Ectodermal cell (in vitro differentiated cells): ENCODE data around the gene CRX.
"Not testable (repeated sequence)": the region's sequence is repeated elsewhere in the genome, so short reads cannot be mapped to it uniquely, and the experiment has no call there.

Experiments used
- H3K27ac ChIP-seq: 2 replicates; pipeline ENCODE4 v1.7.0; 2013; ENCODE audit warnings: mild to moderate bottlenecking, low read depth, low read length; ENCODE audit not compliant: insufficient read depth, poor library complexity, severe bottlenecking
- H3K27me3 ChIP-seq: 2 replicates; pipeline ENCODE4 v1.7.0; 2013; ENCODE audit warnings: mild to moderate bottlenecking, low read length; ENCODE audit not compliant: insufficient read depth, control insufficient read depth, poor library complexity, severe bottlenecking
- H3K36me3 ChIP-seq: one replicate; pipeline ENCODE4 v1.7.0; 2013; ENCODE audit warnings: low read length; ENCODE audit not compliant: control insufficient read depth, insufficient read depth
- H3K4me1 ChIP-seq: one replicate; pipeline ENCODE4 v1.7.0; 2013; ENCODE audit warnings: low read length; ENCODE audit not compliant: control insufficient read depth, insufficient read depth
- H3K4me3 ChIP-seq: 2 replicates; pipeline ENCODE4 v1.7.0; 2013; ENCODE audit warnings: low read depth, low read length, control low read depth; ENCODE audit not compliant: insufficient read depth
- H3K9me3 ChIP-seq: 2 replicates; pipeline ENCODE4 v1.7.0; 2013; ENCODE audit warnings: mild to moderate bottlenecking, low read length, moderate library complexity; ENCODE audit not compliant: control insufficient read depth
- WGBS, 2 experiments: methylation state at CpG; one replicate each; pipeline ENCODE4 v1.1.7; 2013; ENCODE audit warnings: missing lambda C conversion rate in 2 of 2; 5-methylcytosine and 5-hydroxymethylcytosine counted together

CRX gene

DNA sequence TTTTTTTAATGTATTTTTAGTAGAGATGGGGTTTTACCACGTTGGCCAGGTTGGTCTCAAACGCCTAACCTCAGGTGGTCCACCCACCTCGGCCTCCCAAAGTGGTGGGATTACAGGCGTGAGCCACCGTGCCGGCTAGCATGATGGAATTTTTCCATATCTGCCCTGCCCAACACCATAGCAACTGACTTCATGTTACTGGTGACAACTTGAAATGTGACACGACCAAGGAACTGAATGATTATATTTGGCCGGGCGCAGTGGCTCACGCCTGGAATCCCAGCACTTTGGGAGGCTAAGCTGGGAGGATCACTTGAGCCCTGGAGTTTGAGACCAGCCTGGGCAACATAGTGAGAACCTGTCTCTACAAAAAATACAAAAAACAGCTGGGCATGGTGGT lies 34.4 kb upstream of the CRX start:
- 93 to 95% methylated on average over 10 of the region's 10 CpGs for WGBS, 2 experiments
- peaks cover 21% of the 10 kb centered on the region for H3K36me3 ChIP-seq
- not testable (repeated sequence) for H3K9me3 ChIP-seq, H3K27ac ChIP-seq, H3K27me3 ChIP-seq, H3K4me3 ChIP-seq, H3K4me1 ChIP-seq

DNA sequence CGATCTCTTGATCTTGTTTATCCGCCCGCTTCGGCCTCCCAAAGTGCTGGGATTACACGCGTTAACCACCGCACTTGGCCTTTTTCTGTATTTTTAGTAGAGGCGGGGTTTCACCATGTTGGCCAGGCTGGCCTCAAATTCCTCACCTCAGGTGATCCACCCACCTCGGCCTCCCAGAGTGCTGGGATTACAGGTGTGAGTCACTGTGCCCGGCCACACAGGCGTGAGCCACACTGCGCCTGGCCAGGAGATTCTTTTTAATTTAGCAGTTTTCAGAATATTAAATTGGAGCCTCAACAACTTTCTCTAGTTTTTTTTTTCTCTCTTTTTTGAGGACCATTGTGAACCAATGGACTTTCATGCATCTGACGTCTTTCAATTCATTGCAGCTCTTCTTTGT lies 31.9 kb upstream of the CRX start:
- not testable (repeated sequence) for H3K9me3 ChIP-seq, H3K4me3 ChIP-seq, H3K4me1 ChIP-seq, H3K36me3 ChIP-seq, H3K27me3 ChIP-seq
- H3K27ac ChIP-seq, result peak overlapping the region; percentile 23
- WGBS, 2 experiments, result 81% methylated on average over 13 of the region's 13 CpGs

- no peaks in the 10 kb centered on the region for H3K4me1 ChIP-seq
- no peak overlapping the region for H3K4me3 ChIP-seq
- no peaks in the 10 kb centered on the region for H3K27me3 ChIP-seq
- H3K36me3 ChIP-seq, result peaks cover 7% of the 10 kb centered on the region
- WGBS, 2 experiments, result 20 to 21% methylated on average over 10 of the region's 10 CpGs
- no peaks in the 10 kb centered on the region for H3K9me3 ChIP-seq
- peak overlapping the region; percentile 23 for H3K27ac ChIP-seq
These were observed 31.3 kb upstream of the CRX start for GRCh38 chr19:47790398-47790814.

GRCh38 chr19:47792616-47793015 lies 29.1 kb upstream of the CRX start:
- Histone ChIP-seq H3K27me3 (no peaks in the 10 kb centered on the region), H3K4me1 (no peaks in the 10 kb centered on the region), H3K9me3 (no peaks in the 10 kb centered on the region), H3K36me3 (no peaks in the 10 kb centered on the region), H3K27ac (no peak overlapping the region), H3K4me3 (no peak overlapping the region)
- WGBS, 2 experiments, result 90 to 100% methylated on average over 1 of the region's 1 CpG

GRCh38 chr19:47794526-47794925 lies 27.2 kb upstream of the CRX start:
- Histone ChIP-seq H3K36me3 (no peaks in the 10 kb centered on the region), H3K9me3 (no peaks in the 10 kb centered on the region), H3K27ac (no peak overlapping the region), H3K4me3 (no peak overlapping the region), H3K27me3 (no peaks in the 10 kb centered on the region), H3K4me1 (no peaks in the 10 kb centered on the region)
- 84 to 86% methylated on average over 18 of the region's 18 CpGs for WGBS, 2 experiments

GRCh38 chr19:47796785-47797184 lies 25.0 kb upstream of the CRX start:
- no peak overlapping the region for H3K27ac ChIP-seq
- no peak overlapping the region for H3K4me3 ChIP-seq
- no peaks in the 10 kb centered on the region for H3K9me3 ChIP-seq
- WGBS, 2 experiments, result 88 to 94% methylated on average over 2 of the region's 2 CpGs
- no peaks in the 10 kb centered on the region for H3K27me3 ChIP-seq
- H3K4me1 ChIP-seq, result no peaks in the 10 kb centered on the region
- H3K36me3 ChIP-seq, result no peaks in the 10 kb centered on the region

GRCh38 chr19:47797996-47798903 lies 23.5 kb upstream of the CRX start:
- H3K9me3 ChIP-seq, result no peaks in the 10 kb centered on the region

GRCh38 chr19:47798904-47799266 lies 22.9 kb upstream of the CRX start:
- no peaks in the 10 kb centered on the region for H3K4me1 ChIP-seq
- no peaks in the 10 kb centered on the region for H3K27me3 ChIP-seq
- H3K27ac ChIP-seq, result no peak overlapping the region
- H3K9me3 ChIP-seq, result no peaks in the 10 kb centered on the region
- H3K4me3 ChIP-seq, result no peak overlapping the region
- no peaks in the 10 kb centered on the region for H3K36me3 ChIP-seq
- WGBS, 2 experiments, result 86 to 89% methylated on average over 4 of the region's 4 CpGs

More at GRCh38 chr19:47797996-47798903, 23.5 kb upstream of the CRX start:
- WGBS, 2 experiments, result 76 to 77% methylated on average over 14 of the region's 14 CpGs
- Histone ChIP-seq H3K4me3 (no peak overlapping the region), H3K27ac (no peak overlapping the region), H3K4me1 (no peaks in the 10 kb centered on the region), H3K36me3 (no peaks in the 10 kb centered on the region), H3K27me3 (no peaks in the 10 kb centered on the region)

GRCh38 chr19:47801270-47801669 lies 20.5 kb upstream of the CRX start:
- H3K27ac ChIP-seq, result no peak overlapping the region
- WGBS, 2 experiments, result 93 to 95% methylated on average over 4 of the region's 4 CpGs

DNA sequence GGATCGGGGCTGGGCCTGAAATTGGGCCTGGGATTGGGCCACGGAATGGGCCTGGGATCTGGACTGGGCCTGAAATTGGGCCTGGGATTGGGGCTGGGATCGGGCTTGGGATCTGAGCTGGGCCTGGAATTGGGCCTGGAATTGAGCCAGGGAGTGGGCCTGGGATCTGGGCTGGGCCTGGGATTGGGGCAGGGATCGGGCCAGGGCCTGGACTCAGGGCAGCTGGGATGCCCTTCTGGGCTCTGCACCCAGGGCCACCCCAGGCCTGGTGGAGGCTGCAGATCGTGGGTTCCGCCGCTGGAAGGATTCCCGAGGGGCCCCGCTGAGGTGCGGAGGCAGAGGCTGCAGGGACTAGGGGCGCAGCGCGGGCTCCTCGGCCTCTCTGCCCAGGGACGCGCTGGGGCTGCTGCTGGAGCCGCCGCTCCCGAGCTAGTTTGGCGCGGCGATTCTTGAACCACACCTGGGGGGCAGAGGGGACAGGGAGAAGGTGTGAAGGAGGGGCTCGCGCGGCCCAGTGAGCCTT lies 19.2 kb upstream of the CRX start:
- H3K9me3 ChIP-seq, result no peaks in the 10 kb centered on the region
- no peaks in the 10 kb centered on the region for H3K27me3 ChIP-seq
- 93 to 98% methylated on average over 21 to 23 of the region's 25 CpGs for WGBS, 2 experiments
- H3K4me3 ChIP-seq, result no peak overlapping the region
- no peak overlapping the region for H3K27ac ChIP-seq
- H3K36me3 ChIP-seq, result no peaks in the 10 kb centered on the region
- no peaks in the 10 kb centered on the region for H3K4me1 ChIP-seq

More at GRCh38 chr19:47801270-47801669, 20.5 kb upstream of the CRX start:
- Histone ChIP-seq H3K9me3 (no peaks in the 10 kb centered on the region), H3K4me1 (no peaks in the 10 kb centered on the region), H3K27me3 (no peaks in the 10 kb centered on the region), H3K4me3 (no peak overlapping the region), H3K36me3 (no peaks in the 10 kb centered on the region)
